Tibial artery (tissue), 4 donors: ENCODE results near the gene FXYD4.

Source experiments
- DNase-seq, 2 donors: peaks; one replicate each; pipeline ENCODE4 v3.0.0-alpha.2; 2019
- H3K27ac ChIP-seq, 2 donors: fragments of 200-600 bp; sonication (generic) in 1 of 2; 1 replicate in 1 of 2; 2 replicates in 1 of 2; pipeline ENCODE4 v1.5.1; 2018 to 2019; ENCODE audit warnings: mild to moderate bottlenecking in 1 of 2
- H3K27me3 ChIP-seq, 2 donors: fragments of 200-600 bp; sonication (generic) in 1 of 2; one replicate each; pipeline versions ENCODE4 v1.5.1 to v1.6.0; 2016 to 2019
- H3K36me3 ChIP-seq, 3 donors: fragments of 200-600 bp; sonication (generic) in 2 of 3; one replicate each; pipeline ENCODE4 v1.5.1; 2016 to 2019; ENCODE audit warnings: mild to moderate bottlenecking in 2 of 3
- H3K4me1 ChIP-seq, 4 donors: fragments of 200-600 bp; sonication (generic) in 2 of 4; 1 replicate in 3 of 4; 2 replicates in 1 of 4; pipeline ENCODE4 v1.5.1; 2016 to 2019
- H3K4me3 ChIP-seq, 2 donors: fragments of 200-600 bp; sonication (generic) in 1 of 2; 1 replicate in 1 of 2; 2 replicates in 1 of 2; pipeline ENCODE4 v1.5.1; 2018 to 2019; ENCODE audit warnings: mild to moderate bottlenecking in 2 of 2
- H3K9me3 ChIP-seq, 3 donors: fragments of 200-600 bp; sonication (generic) in 1 of 3; one replicate each; pipeline ENCODE4 v1.5.1; 2016 to 2019
- CTCF ChIP-seq, 2 experiments: fragments of 200-600 bp in 1 of 2; fragments of 450-650 bp in 1 of 2; IDR thresholded peaks; one replicate each; pipeline ENCODE4 v1.5.1; 2017 to 2019; ENCODE audit warnings: antibody characterized with exemption in 2 of 2, mild to moderate bottlenecking in 1 of 2, moderate library complexity in 1 of 2
- intact Hi-C: fragments of 100-400 bp; cut with DNase I; formaldehyde crosslinking; loops from one replicate; pipeline ENCODE4 v1.15.0; 2023; ENCODE audit warnings: low total_unique reads

Gene FXYD4

GRCh38 chr10:43385412-43386004 lies 14.1 kb downstream of the FXYD4 start:
- H3K4me3 ChIP-seq, result no peak overlapping the region
- no peak for DNase-seq
- no peaks in the 10 kb centered on the region for H3K27me3 ChIP-seq
- H3K9me3 ChIP-seq, result no peaks in the 10 kb centered on the region
- no peak for TF ChIP-seq CTCF (IDR thresholded peaks at IDR 0.05)
- peaks cover 35 to 59% (median 44%) of the 10 kb centered on the region in 3 donors for H3K36me3 ChIP-seq
- no peaks in the 10 kb centered on the region for H3K4me1 ChIP-seq
- intact Hi-C loops, result no loop called here
- H3K27ac ChIP-seq, result no peak overlapping the region

GRCh38 chr10:43386549-43386948 lies 15.1 kb downstream of the FXYD4 start:
- peaks cover 46 to 69% (median 55%) of the 10 kb centered on the region in 3 donors for H3K36me3 ChIP-seq
- TF ChIP-seq CTCF (IDR thresholded peaks at IDR 0.05), result no peak
- H3K9me3 ChIP-seq, result no peaks in the 10 kb centered on the region
- no peak overlapping the region for H3K27ac ChIP-seq
- H3K4me3 ChIP-seq, result no peak overlapping the region
- intact Hi-C loops, result no loop called here
- DNase-seq, result peak in 1 of 2 donors; percentile 31
- peaks cover 0 to 6% (median 0%) of the 10 kb centered on the region in 4 donors for H3K4me1 ChIP-seq
- H3K27me3 ChIP-seq, result no peaks in the 10 kb centered on the region

GRCh38 chr10:43386981-43387677 lies 15.7 kb downstream of the FXYD4 start:
- Histone ChIP-seq H3K9me3 (no peaks in the 10 kb centered on the region), H3K27ac (no peak overlapping the region), H3K4me1 (peaks cover 0 to 6% (median 0%) of the 10 kb centered on the region in 4 donors), H3K36me3 (peaks cover 51 to 75% (median 60%) of the 10 kb centered on the region in 3 donors), H3K27me3 (no peaks in the 10 kb centered on the region), H3K4me3 (no peak overlapping the region)
- DNase-seq, result peak in 1 of 2 donors; percentile 62
- no peak for TF ChIP-seq CTCF (IDR thresholded peaks at IDR 0.05)
- intact Hi-C loops, result no loop called here

- peak in 1 of 2 donors; percentile 25 for DNase-seq
- peaks cover 57 to 80% (median 66%) of the 10 kb centered on the region in 3 donors for H3K36me3 ChIP-seq
- intact Hi-C loops, result no loop called here
- no peaks in the 10 kb centered on the region for H3K9me3 ChIP-seq
- no peaks in the 10 kb centered on the region for H3K27me3 ChIP-seq
- no peak for TF ChIP-seq CTCF (IDR thresholded peaks at IDR 0.05)
- H3K27ac ChIP-seq, result no peak overlapping the region
- H3K4me3 ChIP-seq, result no peak overlapping the region
- H3K4me1 ChIP-seq, result peaks cover 0 to 6% (median 0%) of the 10 kb centered on the region in 4 donors
Observed at GRCh38 chr10:43387678-43388032, 16.2 kb downstream of the FXYD4 start.

GRCh38 chr10:43389867-43390266 lies 18.4 kb downstream of the FXYD4 start:
- no peaks in the 10 kb centered on the region for H3K9me3 ChIP-seq
- intact Hi-C loops, result no loop called here
- no peak overlapping the region for H3K27ac ChIP-seq
- H3K36me3 ChIP-seq, result peaks cover 72 to 95% (median 82%) of the 10 kb centered on the region in 3 donors
- peaks cover 0 to 14% (median 3%) of the 10 kb centered on the region in 4 donors for H3K4me1 ChIP-seq
- no peaks in the 10 kb centered on the region for H3K27me3 ChIP-seq
- no peak overlapping the region for H3K4me3 ChIP-seq
- no peak for DNase-seq
- no peak for TF ChIP-seq CTCF (IDR thresholded peaks at IDR 0.05)
